Right atrium auricular region (tissue), 2 donors: ENCODE measurements around the gene KPNA6. TPM values are rescaled to one million over a fixed set of nuclear protein-coding genes. Genes with fewer than 3 reads are reported as not detected.
A peak's percentile ranks its signal among the peaks of the same experiment; 100 is the strongest.

Experiments used
- DNase-seq: peaks from one replicate; pipeline ENCODE4 v3.0.0-alpha.2; 2019; ENCODE audit warnings: low spot score
- H3K27ac ChIP-seq, 2 donors: fragments of 200-600 bp; sonication (generic); 1 replicate in 1 of 2; 2 replicates in 1 of 2; pipeline ENCODE4 v1.5.1; 2016 to 2019
- H3K27me3 ChIP-seq, 2 donors: fragments of 200-600 bp; sonication (generic); one replicate each; pipeline versions ENCODE4 v1.5.1 to v1.6.0; 2017 to 2019
- H3K36me3 ChIP-seq: fragments of 200-600 bp; sonication (generic); one replicate; pipeline ENCODE4 v1.5.1; 2016
- H3K4me1 ChIP-seq, 2 donors: fragments of 200-600 bp; sonication (generic); one replicate each; pipeline versions ENCODE4 v1.5.1 to v1.6.0; 2017 to 2019
- H3K4me3 ChIP-seq, 2 donors: fragments of 200-600 bp; sonication (generic); 1 replicate in 1 of 2; 2 replicates in 1 of 2; pipeline ENCODE4 v1.5.1; 2017 to 2019; ENCODE audit warnings: mild to moderate bottlenecking in 1 of 2, moderate library complexity in 1 of 2
- H3K9me3 ChIP-seq, 2 donors: fragments of 200-600 bp; sonication (generic); one replicate each; pipeline ENCODE4 v1.5.1; 2019
- CTCF ChIP-seq, 2 donors: fragments of 200-600 bp; sonication (generic); IDR thresholded peaks; one replicate each; pipeline ENCODE4 v1.5.1; 2019; ENCODE audit warnings: antibody characterized with exemption in 2 of 2
- total RNA-seq, 2 donors: library from RNA; depleted of rRNA; stranded (reverse); fragments of >200 nt; gene quantifications; one replicate each; pipeline ENCODE4 v1.1.0, GENCODE V29; 2016

Gene KPNA6
- total RNA-seq, 2 donors from 2014 or later: 47.3 to 54.6 TPM

- Histone ChIP-seq H3K4me1 (no peaks in the 10 kb centered on the region), H3K9me3 (no peaks in the 10 kb centered on the region), H3K4me3 (no peak overlapping the region), H3K36me3 (peaks cover 46% of the 10 kb centered on the region), H3K27ac (no peak overlapping the region), H3K27me3 (no peaks in the 10 kb centered on the region)
- no peak for DNase-seq
- no peak for TF ChIP-seq CTCF (IDR thresholded peaks at IDR 0.05)
Measured at GRCh38 chr1:32094746-32095521, 12.9 kb upstream of the KPNA6 start.

- Histone ChIP-seq H3K36me3 (peaks cover 29% of the 10 kb centered on the region), H3K27ac (no peak overlapping the region), H3K9me3 (no peaks in the 10 kb centered on the region), H3K4me1 (no peaks in the 10 kb centered on the region), H3K4me3 (no peak overlapping the region), H3K27me3 (no peaks in the 10 kb centered on the region)
- TF ChIP-seq CTCF (IDR thresholded peaks at IDR 0.05): no peak
- no peak for DNase-seq
Measured at GRCh38 chr1:32099426-32099825, 8.4 kb upstream of the KPNA6 start.

GRCh38 chr1:32100359-32100758, 7.5 kb upstream of the KPNA6 start:
- no peak for DNase-seq
- H3K4me1 ChIP-seq: no peaks in the 10 kb centered on the region
- TF ChIP-seq CTCF (IDR thresholded peaks at IDR 0.05): no peak
- H3K27ac ChIP-seq: peak overlapping the region in 1 of 2 donors; percentile 39
- no peaks in the 10 kb centered on the region for H3K27me3 ChIP-seq
- H3K36me3 ChIP-seq: peaks cover 21% of the 10 kb centered on the region
- H3K4me3 ChIP-seq: no peak overlapping the region
- no peaks in the 10 kb centered on the region for H3K9me3 ChIP-seq

- H3K27ac ChIP-seq: no peak overlapping the region
- no peak for TF ChIP-seq CTCF (IDR thresholded peaks at IDR 0.05)
- H3K36me3 ChIP-seq: peaks cover 14% of the 10 kb centered on the region
- no peaks in the 10 kb centered on the region for H3K4me1 ChIP-seq
- no peak overlapping the region for H3K4me3 ChIP-seq
- no peak for DNase-seq
- H3K27me3 ChIP-seq: no peaks in the 10 kb centered on the region
- no peaks in the 10 kb centered on the region for H3K9me3 ChIP-seq
Measured at GRCh38 chr1:32100807-32101708, 6.8 kb upstream of the KPNA6 start.

GRCh38 chr1:32104127-32104526, 3.7 kb upstream of the KPNA6 start:
- Histone ChIP-seq H3K4me1 (peaks cover 0 to 5% of the 10 kb centered on the region in 2 donors), H3K27ac (no peak overlapping the region), H3K36me3 (no peaks in the 10 kb centered on the region), H3K9me3 (no peaks in the 10 kb centered on the region), H3K27me3 (no peaks in the 10 kb centered on the region), H3K4me3 (no peak overlapping the region)
- DNase-seq: no peak
- TF ChIP-seq CTCF (IDR thresholded peaks at IDR 0.05): no peak
